ENCODE results near the gene HNRNPLL. TPM values are rescaled to one million over a fixed set of nuclear protein-coding genes. Genes with fewer than 3 reads are reported as not detected.

HNRNPLL gene
- total and polyA plus RNA-seq, 10 donors, result 4.8 to 53.4 (median 33.9) TPM

GRCh38 chr2:38551171-38551570 is 51.6 kb downstream of the HNRNPLL start:
- Histone ChIP-seq H3K4me3 (no peak overlapping the region), H3K4me1 (no peaks in the 10 kb centered on the region), H3K36me3 (peaks cover 0 to 19% (median 0%) of the 10 kb centered on the region in 6 donors), H3K27me3 (replicated peaks in 1 of 7) (no peaks in the 10 kb centered on the region), H3K9me3 (no peaks in the 10 kb centered on the region), H3K27ac (no peak overlapping the region)
- TF ChIP-seq POLR2AphosphoS5 (IDR thresholded peaks at IDR 0.05), result no peak
- TF ChIP-seq CTCF (IDR thresholded peaks at IDR 0.05 in 8 of 11, conservative IDR thresholded peaks at IDR 0.05 in 3 of 11), result no peak
- 96 to 98% (median 97%) methylated on average over 3 of the region's 3 CpGs for WGBS, 5 donors
- intact Hi-C loops (cut with DNase I; ENCODE audit: low total_unique reads), result no loop called here
- DNase-seq, result no peak

- TF ChIP-seq CTCF (IDR thresholded peaks at IDR 0.05 in 8 of 11, conservative IDR thresholded peaks at IDR 0.05 in 3 of 11) (no peak), POLR2A (IDR thresholded peaks at IDR 0.05) (no peak), POLR2AphosphoS5 (IDR thresholded peaks at IDR 0.05) (no peak)
- Histone ChIP-seq H3K36me3 (peaks cover 0 to 19% (median 0%) of the 10 kb centered on the region in 6 donors), H3K27ac (no peak overlapping the region), H3K27me3 (replicated peaks in 1 of 7) (no peaks in the 10 kb centered on the region), H3K4me3 (no peak overlapping the region), H3K4me1 (no peaks in the 10 kb centered on the region), H3K9me3 (no peaks in the 10 kb centered on the region)
- no peak for DNase-seq
- intact Hi-C loops (cut with DNase I; ENCODE audit: low total_unique reads), result no loop called here
- 76 to 87% (median 84%) methylated on average over 4 of the region's 4 CpGs for WGBS, 5 donors
These were observed 52.9 kb downstream of the HNRNPLL start for GRCh38 chr2:38549851-38550250.

DNA sequence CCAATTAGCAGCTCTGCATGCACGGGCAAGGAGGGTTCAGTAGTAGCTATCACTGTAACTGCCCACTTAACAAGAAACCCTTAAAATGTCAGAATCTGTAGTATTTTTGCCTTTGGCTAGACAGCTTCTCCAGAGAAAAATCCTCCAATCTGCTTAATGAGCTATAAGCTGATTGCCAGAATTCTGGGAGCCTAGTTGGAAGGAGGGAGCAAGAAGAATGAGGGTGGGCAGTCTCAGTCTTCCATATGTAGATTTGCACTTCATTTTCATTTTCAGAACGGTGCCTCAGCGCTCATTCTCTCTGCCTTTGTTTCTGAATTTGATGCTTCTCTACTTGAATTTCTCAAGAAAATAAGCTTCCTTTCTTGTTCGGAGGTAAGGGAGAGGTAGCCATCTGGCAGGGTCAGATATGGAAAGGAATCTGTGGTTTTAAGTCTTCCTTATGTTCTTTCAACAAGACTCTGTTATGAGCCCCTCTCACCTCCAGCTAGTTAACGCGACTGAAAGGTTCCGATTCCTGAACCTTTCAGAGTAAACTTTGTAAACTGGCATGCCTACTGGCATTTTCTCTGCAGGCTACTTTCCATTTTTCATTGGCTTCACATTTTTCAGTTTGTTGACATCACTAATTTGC is 53.5 kb downstream of the HNRNPLL start:
- intact Hi-C loops (cut with DNase I; ENCODE audit: low total_unique reads), result no loop called here
- Histone ChIP-seq H3K36me3 (peaks cover 0 to 19% (median 0%) of the 10 kb centered on the region in 6 donors), H3K27me3 (replicated peaks in 1 of 7) (peaks cover 0 to 1% (median 0%) of the 10 kb centered on the region in 7 donors), H3K9me3 (no peaks in the 10 kb centered on the region), H3K27ac (no peak overlapping the region), H3K4me3 (no peak overlapping the region), H3K4me1 (no peaks in the 10 kb centered on the region)
- no peak for TF ChIP-seq CTCF (IDR thresholded peaks at IDR 0.05 in 8 of 11, conservative IDR thresholded peaks at IDR 0.05 in 3 of 11)
- 37 to 43% (median 43%) methylated on average over 7 of the region's 7 CpGs for WGBS, 5 donors
- DNase-seq, result no peak

DNA sequence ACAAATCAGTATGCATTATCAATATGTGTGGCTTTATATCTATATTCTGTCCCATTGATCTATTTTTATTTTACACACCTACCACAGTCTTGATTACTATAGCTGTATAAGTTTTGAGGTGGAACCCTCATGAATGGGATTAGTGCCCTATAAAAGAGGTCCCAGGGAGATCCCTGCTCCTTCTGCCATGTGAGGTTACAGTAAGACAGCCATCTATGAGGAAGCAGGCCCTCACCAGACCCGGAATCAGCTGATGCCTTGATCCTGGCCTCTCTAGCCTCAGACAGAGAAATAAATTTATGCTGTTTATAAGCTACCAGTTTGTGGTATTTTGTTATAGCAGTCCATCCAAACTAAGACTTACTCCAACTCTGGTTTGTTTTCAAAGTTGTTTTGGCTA is 54.9 kb downstream of the HNRNPLL start:
- TF ChIP-seq CTCF (IDR thresholded peaks at IDR 0.05 in 8 of 11, conservative IDR thresholded peaks at IDR 0.05 in 3 of 11) (no peak), POLR2AphosphoS5 (IDR thresholded peaks at IDR 0.05) (no peak), POLR2A (IDR thresholded peaks at IDR 0.05) (no peak)
- 83 to 97% (median 88%) methylated on average over 1 of the region's 1 CpG for WGBS, 5 donors

More for the DNA sequence above, 54.9 kb downstream of the HNRNPLL start:
- intact Hi-C loops (cut with DNase I; ENCODE audit: low total_unique reads), result no loop called here
- H3K4me3 ChIP-seq, result no peak overlapping the region
- no peak overlapping the region for H3K27ac ChIP-seq
- no peaks in the 10 kb centered on the region for H3K9me3 ChIP-seq
- DNase-seq, result no peak
- H3K27me3 ChIP-seq (replicated peaks in 1 of 7), result peaks cover 0 to 14% (median 0%) of the 10 kb centered on the region in 7 donors
- H3K4me1 ChIP-seq, result peaks cover 0 to 7% (median 2%) of the 10 kb centered on the region in 6 donors
- peaks cover 0 to 19% (median 0%) of the 10 kb centered on the region in 6 donors for H3K36me3 ChIP-seq
